GM18873 (cell line): ENCODE data around the gene CTAGE4.
"Not testable (repeated sequence)": the region's sequence is repeated elsewhere in the genome, so short reads cannot be mapped to it uniquely, and the experiment has no call there.

ENCODE experiments used
- ATAC-seq: cut with Tn5 transposase; IDR thresholded peaks from one replicate; pipeline ENCODE4 v1.9.1; 2021; ENCODE audit warnings: mild to moderate bottlenecking, moderate library complexity, moderate number of reproducible peaks; ENCODE audit not compliant: unreplicated experiment, low FRiP score

CTAGE4 gene

GRCh38 chr7:144183166-144183565, at the start of gene CTAGE4:
CTAGE4 (plus strand) TSS chr7:144183466; CDS start chr7:144183504, 38 bp downstream.
- ATAC-seq = not testable (repeated sequence)

GRCh38 chr7:144134116-144134515, 49.1 kb upstream of the CTAGE4 start:
- ATAC-seq = no peak

- ATAC-seq = no peak
Observed at GRCh38 chr7:144137501-144137900, 45.8 kb upstream of the CTAGE4 start.

- ATAC-seq = no peak
Observed at GRCh38 chr7:144142187-144142586, 41.1 kb upstream of the CTAGE4 start.

- no peak for ATAC-seq
Observed at GRCh38 chr7:144144426-144144825, 38.8 kb upstream of the CTAGE4 start.

GRCh38 chr7:144148224-144148827, 34.9 kb upstream of the CTAGE4 start:
- no peak for ATAC-seq

GRCh38 chr7:144158861-144159260, 24.4 kb upstream of the CTAGE4 start:
- ATAC-seq = no peak

GRCh38 chr7:144164784-144165183, 18.5 kb upstream of the CTAGE4 start:
- ATAC-seq = no peak

- not testable (repeated sequence) for ATAC-seq
Observed at GRCh38 chr7:144171594-144172350, 11.5 kb upstream of the CTAGE4 start.

- ATAC-seq = no peak
Observed at GRCh38 chr7:144174613-144175012, 8.7 kb upstream of the CTAGE4 start.

GRCh38 chr7:144178380-144179164, 4.7 kb upstream of the CTAGE4 start:
- peak; percentile 96 for ATAC-seq

GRCh38 chr7:144179165-144179479, 4.1 kb upstream of the CTAGE4 start:
- not testable (repeated sequence) for ATAC-seq

GRCh38 chr7:144187848-144188247, 4.6 kb downstream of the CTAGE4 start:
- ATAC-seq = not testable (repeated sequence)

GRCh38 chr7:144188578-144189171, 5.4 kb downstream of the CTAGE4 start:
- ATAC-seq = not testable (repeated sequence)

- ATAC-seq = not testable (repeated sequence)
Observed at GRCh38 chr7:144193782-144194181, 10.5 kb downstream of the CTAGE4 start.

GRCh38 chr7:144194453-144194852, 11.2 kb downstream of the CTAGE4 start:
- not testable (repeated sequence) for ATAC-seq

- peak; percentile 52 for ATAC-seq
Observed at GRCh38 chr7:144195212-144195872, 12.1 kb downstream of the CTAGE4 start, which contains the start of gene ARHGEF35. ARHGEF35 (minus strand) TSS chr7:144195833; CDS start chr7:144188383, 7,450 bp downstream.

- not testable (repeated sequence) for ATAC-seq
Observed at GRCh38 chr7:144198934-144199333, 15.7 kb downstream of the CTAGE4 start.

GRCh38 chr7:144201978-144202377, 18.7 kb downstream of the CTAGE4 start:
- ATAC-seq = not testable (repeated sequence)

- not testable (repeated sequence) for ATAC-seq
Observed at GRCh38 chr7:144203086-144203485, 19.8 kb downstream of the CTAGE4 start.
